DND-41 (cell line): ENCODE data around the gene SMOC2.

Experiments
- EZH2 ChIP-seq: IDR thresholded peaks from 3 replicates; pipeline ENCODE4 v1.6.1; 2012; ENCODE audit warnings: borderline replicate concordance, low read depth, mild to moderate bottlenecking, moderate library complexity, low read length, inconsistent platforms; ENCODE audit not compliant: severe bottlenecking
- TF ChIP-seq, protein P1 (sequence below): IDR thresholded peaks from 2 replicates; pipeline ENCODE4 v1.5.1; 2012; ENCODE audit warnings: borderline replicate concordance, low read length, moderate library complexity, mild to moderate bottlenecking; ENCODE audit not compliant: poor library complexity, severe bottlenecking; ENCODE audit errors: extremely low read depth

DNA sequence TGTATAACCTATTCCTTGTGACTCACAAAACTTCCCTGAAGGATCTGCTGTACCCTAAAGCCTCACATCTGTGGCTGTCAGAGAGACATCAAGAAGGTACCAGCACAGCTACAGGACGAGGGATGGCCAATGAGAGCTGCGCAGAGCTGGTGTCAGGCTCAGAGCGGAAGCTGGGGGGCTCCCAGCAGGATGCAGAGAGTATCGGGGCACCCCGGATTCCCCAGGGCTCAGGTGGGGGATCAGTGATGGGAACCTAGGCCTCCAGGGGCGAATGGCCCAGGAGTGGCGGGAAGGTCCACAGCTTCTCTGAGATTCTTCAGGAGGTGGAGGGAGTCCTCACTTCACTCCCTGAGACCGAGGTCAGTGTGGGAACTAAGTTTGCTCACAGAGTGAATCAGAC is 30.9 kb upstream of the SMOC2 start:
- TF ChIP-seq EZH2, result no peak
- TF ChIP-seq, protein P1, sequence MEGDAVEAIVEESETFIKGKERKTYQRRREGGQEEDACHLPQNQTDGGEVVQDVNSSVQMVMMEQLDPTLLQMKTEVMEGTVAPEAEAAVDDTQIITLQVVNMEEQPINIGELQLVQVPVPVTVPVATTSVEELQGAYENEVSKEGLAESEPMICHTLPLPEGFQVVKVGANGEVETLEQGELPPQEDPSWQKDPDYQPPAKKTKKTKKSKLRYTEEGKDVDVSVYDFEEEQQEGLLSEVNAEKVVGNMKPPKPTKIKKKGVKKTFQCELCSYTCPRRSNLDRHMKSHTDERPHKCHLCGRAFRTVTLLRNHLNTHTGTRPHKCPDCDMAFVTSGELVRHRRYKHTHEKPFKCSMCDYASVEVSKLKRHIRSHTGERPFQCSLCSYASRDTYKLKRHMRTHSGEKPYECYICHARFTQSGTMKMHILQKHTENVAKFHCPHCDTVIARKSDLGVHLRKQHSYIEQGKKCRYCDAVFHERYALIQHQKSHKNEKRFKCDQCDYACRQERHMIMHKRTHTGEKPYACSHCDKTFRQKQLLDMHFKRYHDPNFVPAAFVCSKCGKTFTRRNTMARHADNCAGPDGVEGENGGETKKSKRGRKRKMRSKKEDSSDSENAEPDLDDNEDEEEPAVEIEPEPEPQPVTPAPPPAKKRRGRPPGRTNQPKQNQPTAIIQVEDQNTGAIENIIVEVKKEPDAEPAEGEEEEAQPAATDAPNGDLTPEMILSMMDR, result no peak
